Panc1 (cell line): ENCODE data around the gene BCAP29.
"Not testable (repeated sequence)": the region's sequence is repeated elsewhere in the genome, so short reads cannot be mapped to it uniquely, and the experiment has no call there.

Experiments used
- CTCF ChIP-seq: fragments of 450-650 bp; IDR thresholded peaks from 2 replicates; pipeline ENCODE4 v1.5.1; 2017; ENCODE audit warnings: mild to moderate bottlenecking
- POLR2AphosphoS5 ChIP-seq: IDR thresholded peaks from 2 replicates; pipeline ENCODE4 v1.6.1; 2012; ENCODE audit warnings: mild to moderate bottlenecking, low read depth, low read length, moderate library complexity
- REST ChIP-seq, 2 experiments: IDR thresholded peaks; 2 replicates each; pipeline ENCODE4 v1.6.1; 2011 to 2012; ENCODE audit warnings: low read depth in 2 of 2, control low read depth in 1 of 2, low read length in 1 of 2, mild to moderate bottlenecking in 1 of 2, moderate library complexity in 1 of 2; ENCODE audit not compliant: insufficient read depth in 1 of 2

GRCh38 chr7:107537228-107537627 is 42.8 kb upstream of the BCAP29 start:
- not testable (repeated sequence) for TF ChIP-seq CTCF; POLR2AphosphoS5; REST (IDR thresholded peaks at IDR 0.05; ENCODE audit: insufficient read depth in 1 of 2, low read depth in 2 of 2, low read length in 1 of 2)
